HG03064 (cell line): ENCODE results near the gene TFAP2E.

Experiments
- ATAC-seq: cut with Tn5 transposase; IDR thresholded peaks from one replicate; pipeline ENCODE4 v1.9.1; 2021; ENCODE audit warnings: low read depth; ENCODE audit not compliant: unreplicated experiment

Gene TFAP2E

DNA sequence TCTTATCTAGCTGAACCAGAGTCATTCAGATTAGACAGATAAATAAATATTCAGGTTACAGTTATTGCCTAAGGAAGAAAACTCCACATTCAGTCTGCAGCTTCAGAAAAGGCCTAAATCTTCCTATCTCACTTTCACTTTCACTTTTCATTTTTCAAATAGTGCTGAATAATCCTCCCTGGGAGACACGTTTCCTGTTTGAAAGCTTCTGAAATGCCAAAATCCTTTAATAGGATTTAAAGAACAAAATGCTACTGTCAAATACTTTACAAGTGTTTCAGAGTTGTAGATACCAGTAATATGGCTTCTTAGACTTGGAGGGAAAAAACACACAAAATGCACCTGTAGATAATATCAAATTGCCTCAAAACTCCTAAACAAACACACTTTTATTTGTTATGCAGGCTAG lies 64.3 kb downstream of the TFAP2E start:
- ATAC-seq = no peak

DNA sequence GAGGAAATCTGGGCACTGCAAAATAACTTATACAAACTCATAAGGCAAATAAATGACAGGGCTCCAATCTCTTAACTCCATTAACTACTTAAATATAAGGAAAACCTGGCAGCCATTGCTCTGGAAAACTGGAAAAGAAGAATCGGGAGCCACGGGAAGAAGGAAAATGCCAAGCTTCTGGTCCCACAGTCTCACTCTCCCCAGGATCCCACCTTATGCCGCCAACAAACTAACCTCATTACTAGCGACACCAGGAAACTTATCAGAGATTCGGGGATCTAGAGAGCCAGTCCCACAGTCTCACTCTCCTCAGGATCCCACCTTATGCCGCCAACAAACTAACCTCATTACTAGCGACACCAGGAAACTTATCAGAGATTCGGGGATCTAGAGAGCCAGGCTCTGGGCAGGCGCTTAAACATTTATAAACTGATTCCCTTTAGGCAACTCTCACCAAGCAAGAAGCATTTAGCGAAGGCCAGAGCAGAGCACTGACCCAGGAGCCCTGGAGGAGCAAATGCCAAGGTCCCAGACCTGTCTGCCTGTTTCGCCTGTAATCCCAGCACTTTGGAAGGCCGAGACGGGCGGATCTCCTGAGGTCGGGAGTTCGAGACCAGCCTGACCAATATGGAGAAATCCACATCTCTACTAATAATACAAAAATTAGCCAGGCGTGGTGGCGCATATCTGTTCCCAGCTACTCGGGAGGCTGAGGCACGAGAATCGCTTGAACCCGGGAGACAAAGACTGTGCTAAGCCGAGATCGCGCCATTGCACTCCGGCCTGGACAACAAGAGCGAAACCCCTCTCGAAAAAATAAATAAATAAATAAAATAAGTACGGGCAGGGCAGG lies 67.5 kb downstream of the TFAP2E start:
- ATAC-seq = peak; percentile 7

DNA sequence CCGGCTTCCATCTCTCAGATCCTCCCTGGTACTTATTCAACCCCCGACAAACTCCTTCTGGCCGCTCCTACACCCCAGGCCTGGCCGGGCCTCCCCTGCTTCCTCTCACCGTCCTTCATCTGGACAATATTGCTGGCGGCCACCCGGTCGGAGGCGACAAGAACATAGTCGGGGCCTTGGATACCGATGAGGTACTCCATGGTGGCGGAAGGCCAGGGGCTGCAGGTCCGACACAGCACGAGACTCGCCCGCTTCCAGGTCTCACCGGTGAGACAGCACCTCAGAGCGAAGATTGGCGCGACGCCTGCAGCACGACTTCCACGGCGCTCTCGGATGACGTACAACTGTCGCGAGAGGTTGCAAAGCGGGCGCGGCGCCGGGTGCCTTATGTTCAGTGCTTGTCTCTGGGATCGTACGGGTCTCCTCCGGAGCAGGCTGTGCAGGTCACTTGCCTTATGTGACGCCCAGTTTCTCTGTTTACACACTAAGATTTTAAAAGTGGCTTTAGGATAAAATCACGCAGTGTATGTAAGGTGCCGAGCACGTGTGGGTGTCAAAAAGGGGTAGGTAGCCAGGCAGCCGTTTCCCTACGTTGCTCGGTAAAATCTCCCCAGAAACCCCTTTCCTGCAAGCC lies 68.2 kb downstream of the TFAP2E start, which contains the start of gene PSMB2:
Gene PSMB2, minus strand, starts transcription at position 294 of the 634 bp plus-strand sequence. Its CDS starts 94 bp downstream, at position 200.
- peak; percentile 75 for ATAC-seq

DNA sequence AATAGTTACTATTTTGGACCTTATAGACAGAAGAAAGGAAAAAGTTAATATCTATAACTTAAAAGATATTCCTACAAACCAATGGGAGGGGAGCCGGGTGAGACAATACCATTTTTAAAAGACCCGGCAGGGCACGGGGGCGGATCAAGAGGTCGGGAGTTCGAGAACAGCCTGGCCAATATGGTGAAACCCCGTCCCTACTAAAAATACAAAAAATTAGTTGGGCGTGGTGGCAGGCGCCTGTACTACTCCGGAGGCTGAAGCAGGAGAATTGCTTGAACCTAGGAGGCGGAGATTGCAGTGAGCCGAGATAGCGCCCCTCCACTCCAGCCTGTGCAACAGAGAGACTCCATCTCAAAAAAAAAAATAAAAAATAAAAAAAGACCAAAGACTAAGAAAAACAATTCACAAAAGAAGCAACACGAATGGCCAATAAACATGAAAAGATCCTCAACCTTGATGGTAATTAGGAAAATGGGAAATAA lies 69.4 kb downstream of the TFAP2E start:
- no peak for ATAC-seq

DNA sequence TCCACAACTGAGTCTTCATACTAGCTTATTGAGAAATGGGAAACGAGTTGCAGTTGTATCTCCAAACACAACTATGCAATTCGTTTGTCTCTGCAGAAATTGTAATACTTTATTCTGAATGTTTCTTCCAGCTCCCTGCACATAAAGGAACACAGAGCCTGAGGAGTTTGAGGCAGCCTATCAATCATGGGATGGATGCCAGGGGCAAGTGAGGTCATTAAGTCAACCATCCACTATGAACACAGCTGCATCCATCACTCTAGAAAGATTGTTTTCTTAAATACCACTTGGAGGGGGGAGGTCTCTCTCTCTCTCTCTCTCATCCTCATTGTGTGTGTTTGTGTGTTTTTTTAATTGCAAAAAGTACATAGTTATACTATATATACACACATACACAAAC lies 71.1 kb downstream of the TFAP2E start:
- no peak for ATAC-seq
